ENCODE results near the gene LY86. TPM values are rescaled to one million over a fixed set of nuclear protein-coding genes. Genes with fewer than 3 reads are reported as not detected.

Gene LY86
- total RNA-seq, 1 experiment from 2014 or later, result not detected

- CTCF ChIA-PET, result no interaction called here
These were observed 45.6 kb downstream of the LY86 start for GRCh38 chr6:6633898-6634734.

GRCh38 chr6:6634735-6635075 lies 46.2 kb downstream of the LY86 start:
- no peaks in the 10 kb centered on the region; the same call in 1 of the 2 replicates for H3K36me3 Mint-ChIP-seq
- no peak for TF ChIP-seq SMAD4 (CRISPR knock-in tag; IDR thresholded peaks at IDR 0.05)
- ChIA-PET CTCF (no interaction called here), POLR2A (no interaction called here)
- H3K4me1 Mint-ChIP-seq, result peaks cover 35% of the 10 kb centered on the region
- no peak overlapping the region for H3K27ac Mint-ChIP-seq
- H3K4me3 Mint-ChIP-seq, result no peak overlapping the region
- no peaks in the 10 kb centered on the region for H3K27me3 Mint-ChIP-seq (ENCODE audit: low read depth)
- no peak for ATAC-seq
- H3K9me3 Mint-ChIP-seq, result peaks cover 4% of the 10 kb centered on the region; the same call in 1 of the 2 replicates
- DNase-seq (ENCODE audit: low spot score), result no peak

More at GRCh38 chr6:6633898-6634734, 45.6 kb downstream of the LY86 start:
- TF ChIP-seq GRHL2 (CRISPR knock-in tag; IDR thresholded peaks at IDR 0.05; ENCODE audit: insufficient replicate concordance, severe bottlenecking) (no peak), KAT7 (CRISPR knock-in tag; IDR thresholded peaks at IDR 0.05; ENCODE audit: borderline replicate concordance) (no peak), ZNF281 (CRISPR knock-in tag; IDR thresholded peaks at IDR 0.05) (no peak), ZNF671 (CRISPR knock-in tag; IDR thresholded peaks at IDR 0.05) (no peak), MAX (CRISPR knock-in tag; IDR thresholded peaks at IDR 0.05) (no peak)
- H3K27ac Mint-ChIP-seq, result no peak overlapping the region
- no peaks in the 10 kb centered on the region for H3K27me3 Mint-ChIP-seq (ENCODE audit: low read depth)
- no peak overlapping the region for H3K4me3 Mint-ChIP-seq
- DNase-seq (ENCODE audit: low spot score) (no peak), ATAC-seq (no peak)
- POLR2A ChIA-PET, result no interaction called here
- peaks cover 2% of the 10 kb centered on the region; the same call in 1 of the 2 replicates for H3K9me3 Mint-ChIP-seq
- H3K36me3 Mint-ChIP-seq, result no peaks in the 10 kb centered on the region
- peaks cover 35% of the 10 kb centered on the region for H3K4me1 Mint-ChIP-seq

- TF ChIP-seq E2F4 (CRISPR knock-in tag; IDR thresholded peaks at IDR 0.05; ENCODE audit: borderline replicate concordance, low read depth) (no peak), CBFB (CRISPR knock-in tag; IDR thresholded peaks at IDR 0.05; ENCODE audit: low read depth) (no peak), E2F1 (CRISPR knock-in tag; IDR thresholded peaks at IDR 0.05) (no peak), AFF4 (CRISPR knock-in tag; IDR thresholded peaks at IDR 0.05; ENCODE audit: borderline replicate concordance) (no peak), FOXJ3 (CRISPR knock-in tag; IDR thresholded peaks at IDR 0.05; ENCODE audit: borderline replicate concordance) (no peak), SMAD4 (CRISPR knock-in tag; IDR thresholded peaks at IDR 0.05) (no peak), ZNF512 (CRISPR knock-in tag; IDR thresholded peaks at IDR 0.05; ENCODE audit: borderline replicate concordance) (no peak), NFYB (CRISPR knock-in tag; conservative IDR thresholded peaks at IDR 0.05; ENCODE audit: low read depth) (no peak), JUN (CRISPR knock-in tag; IDR thresholded peaks at IDR 0.05) (no peak), ATF3 (CRISPR knock-in tag; conservative IDR thresholded peaks at IDR 0.05) (no peak), TEAD1 (CRISPR knock-in tag; IDR thresholded peaks at IDR 0.05) (no peak), ELF4 (CRISPR knock-in tag; IDR thresholded peaks at IDR 0.05; ENCODE audit: low read depth) (no peak)
- CTCF ChIA-PET, result no interaction called here
- Mint-ChIP-seq H3K4me3 (no peak overlapping the region), H3K36me3 (no peaks in the 10 kb centered on the region; the same call in 1 of the 2 replicates), H3K4me1 (peaks cover 35% of the 10 kb centered on the region), H3K27ac (no peak overlapping the region), H3K27me3 (ENCODE audit: low read depth) (no peaks in the 10 kb centered on the region), H3K9me3 (peaks cover 4% of the 10 kb centered on the region; the same call in 1 of the 2 replicates)
- ATAC-seq (no peak), DNase-seq (ENCODE audit: low spot score) (no peak)
- POLR2A ChIA-PET, result no interaction called here
These were observed 46.8 kb downstream of the LY86 start for GRCh38 chr6:6635291-6635690.

All from WTC11 (cell line).